Measurements from ENCODE around the gene FAR2.

- TF ChIP-seq CTCF (IDR thresholded peaks at IDR 0.05): no peak
- no peak for TF ChIP-seq ZFX (IDR thresholded peaks at IDR 0.05; ENCODE audit: borderline replicate concordance)
Observed at GRCh38 chr12:29380536-29381523, 231.8 kb downstream of the FAR2 start, which contains the start of gene ERGIC2.
